Gastrocnemius medialis (tissue), 4 donors: ENCODE data around the gene OBI1. TPM values are rescaled to one million over a fixed set of nuclear protein-coding genes. Genes with fewer than 3 reads are reported as not detected.
A peak's percentile ranks its signal among the peaks of the same experiment; 100 is the strongest.

Experiments used
- ATAC-seq, 2 donors: fragments of 150-250 bp; one replicate each; pipeline ENCODE4 v1.9.1; 2016
- DNase-seq, 2 donors: peaks; one replicate each; pipeline ENCODE4 v3.0.0-alpha.2; 2019
- H3K27ac ChIP-seq, 4 donors: fragments of 200-600 bp; sonication (generic); 1 replicate in 1 of 4; 2 replicates in 3 of 4; pipeline ENCODE4 v1.5.1; 2016 to 2018; ENCODE audit warnings: mild to moderate bottlenecking in 2 of 4, moderate library complexity in 1 of 4
- H3K27me3 ChIP-seq, 3 donors: fragments of 200-600 bp; sonication (generic) in 2 of 3; 1 replicate in 1 of 3; 2 replicates in 2 of 3; pipeline versions ENCODE4 v1.5.1 to v1.6.0; 2016 to 2019; ENCODE audit warnings: mild to moderate bottlenecking in 1 of 3, moderate library complexity in 1 of 3
- H3K36me3 ChIP-seq, 2 donors: fragments of 200-600 bp; sonication (generic) in 1 of 2; one replicate each; pipeline ENCODE4 v1.5.1; 2017 to 2018
- H3K4me1 ChIP-seq, 2 donors: fragments of 200-600 bp; sonication (generic) in 1 of 2; one replicate each; pipeline ENCODE4 v1.5.1; 2016 to 2017; ENCODE audit warnings: mild to moderate bottlenecking in 2 of 2
- H3K4me3 ChIP-seq, 4 donors: fragments of 200-600 bp; sonication (generic) in 3 of 4; 1 replicate in 1 of 4; 2 replicates in 3 of 4; pipeline ENCODE4 v1.5.1; 2016 to 2019; ENCODE audit warnings: mild to moderate bottlenecking in 2 of 4
- H3K9me3 ChIP-seq, 3 donors: fragments of 200-600 bp; sonication (generic) in 2 of 3; 1 replicate in 1 of 3; 2 replicates in 2 of 3; pipeline ENCODE4 v1.5.1; 2016 to 2019
- POLR2A ChIP-seq, 2 donors: fragments of 450-650 bp; IDR thresholded peaks; one replicate each; pipeline ENCODE4 v1.6.1; 2017; ENCODE audit warnings: antibody characterized with exemption in 2 of 2, mild to moderate bottlenecking in 2 of 2, moderate library complexity in 2 of 2
- in situ Hi-C, 4 donors: fragments of 200-750 bp; cut with MboI; loops; one replicate each; pipeline versions ENCODE4 v1.15.0 to v1.8.0; 2017; ENCODE audit warnings: low sequenced_read_pairs in 4 of 4
- intact Hi-C: fragments of 100-400 bp; cut with DNase I; formaldehyde crosslinking; loops from one replicate; pipeline ENCODE4 v1.15.1; 2023; ENCODE audit warnings: low total_unique reads
- total RNA-seq, 4 donors: library from RNA; depleted of rRNA; stranded (reverse); fragments of >200 nt; gene quantifications; one replicate each; pipeline versions ENCODE4 v1.1.0 to v1.2.3, GENCODE V29; 2016
- TF ChIP-seq, protein P1 (sequence below), 5 experiments: fragments of 450-650 bp in 3 of 5; fragments of 200-600 bp in 2 of 5; sonication (generic) in 2 of 5; IDR thresholded peaks in 4 of 5; conservative IDR thresholded peaks in 1 of 5; 1 replicate in 4 of 5; 2 replicates in 1 of 5; pipeline ENCODE4 v1.5.1; 2016 to 2019; ENCODE audit warnings: antibody characterized with exemption in 5 of 5, mild to moderate bottlenecking in 3 of 5, moderate library complexity in 3 of 5

The OBI1 gene
- total RNA-seq, 4 donors from 2014 or later = 4.8 to 6.7 (median 5.8) TPM

DNA sequence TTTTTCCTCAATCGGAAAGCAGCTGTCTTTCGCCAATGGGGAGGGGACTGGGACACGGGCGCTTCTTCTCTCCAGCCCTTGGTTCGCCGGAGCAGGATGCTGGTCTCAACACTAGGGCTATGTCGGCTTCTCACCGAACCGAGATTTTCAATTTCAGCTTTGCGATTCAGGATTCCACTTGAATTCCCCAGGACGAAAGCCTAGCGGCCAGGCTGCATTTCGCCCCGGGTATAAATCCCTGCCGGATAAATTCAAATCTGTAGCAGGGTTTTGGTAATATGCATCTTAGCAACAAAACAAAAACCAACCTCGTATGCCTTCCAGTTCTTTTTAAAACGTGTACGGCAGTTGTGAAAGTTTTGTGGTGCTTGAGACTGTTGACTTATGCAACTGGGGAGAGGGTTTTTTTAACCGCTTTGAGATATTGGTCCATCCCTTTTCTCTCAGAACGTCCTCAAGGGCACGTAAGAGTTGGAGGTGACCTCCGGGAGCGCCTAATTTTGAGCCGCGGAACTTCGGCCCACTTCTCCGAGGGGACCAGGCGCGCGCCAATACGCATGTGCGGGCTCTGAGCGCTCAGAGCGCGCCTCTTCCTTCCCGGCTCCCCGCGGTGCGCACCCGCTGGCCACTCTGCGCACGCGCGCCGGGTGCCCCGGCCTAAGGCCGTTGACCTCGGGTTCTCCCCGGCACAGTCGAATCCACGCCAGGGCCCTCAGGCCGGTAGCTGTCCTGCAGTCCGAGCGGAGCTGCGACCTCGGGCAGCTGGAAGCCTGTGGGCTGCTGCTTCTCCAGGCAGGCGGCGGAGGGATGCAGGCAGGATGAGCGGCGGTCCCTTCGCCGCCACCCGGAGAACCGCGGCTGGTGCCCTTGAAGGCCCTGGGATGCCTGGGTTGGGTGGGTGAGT is 63.2 kb downstream of the OBI1 start:
- intact Hi-C loops (no loop called here), in situ Hi-C loops (no loop called here)
- DNase-seq (no peak), ATAC-seq (no peak)
- Histone ChIP-seq H3K36me3 (no peaks in the 10 kb centered on the region), H3K4me1 (peaks cover 0 to 14% of the 10 kb centered on the region in 2 donors), H3K27me3 (peaks cover 97 to 100% (median 99%) of the 10 kb centered on the region in 3 donors), H3K9me3 (no peaks in the 10 kb centered on the region), H3K27ac (no peak overlapping the region), H3K4me3 (peak overlapping the region in 3 of 4 donors; percentile 19 to 35 (median 30))
- TF ChIP-seq POLR2A (IDR thresholded peaks at IDR 0.05) = no peak
- TF ChIP-seq, protein P1, sequence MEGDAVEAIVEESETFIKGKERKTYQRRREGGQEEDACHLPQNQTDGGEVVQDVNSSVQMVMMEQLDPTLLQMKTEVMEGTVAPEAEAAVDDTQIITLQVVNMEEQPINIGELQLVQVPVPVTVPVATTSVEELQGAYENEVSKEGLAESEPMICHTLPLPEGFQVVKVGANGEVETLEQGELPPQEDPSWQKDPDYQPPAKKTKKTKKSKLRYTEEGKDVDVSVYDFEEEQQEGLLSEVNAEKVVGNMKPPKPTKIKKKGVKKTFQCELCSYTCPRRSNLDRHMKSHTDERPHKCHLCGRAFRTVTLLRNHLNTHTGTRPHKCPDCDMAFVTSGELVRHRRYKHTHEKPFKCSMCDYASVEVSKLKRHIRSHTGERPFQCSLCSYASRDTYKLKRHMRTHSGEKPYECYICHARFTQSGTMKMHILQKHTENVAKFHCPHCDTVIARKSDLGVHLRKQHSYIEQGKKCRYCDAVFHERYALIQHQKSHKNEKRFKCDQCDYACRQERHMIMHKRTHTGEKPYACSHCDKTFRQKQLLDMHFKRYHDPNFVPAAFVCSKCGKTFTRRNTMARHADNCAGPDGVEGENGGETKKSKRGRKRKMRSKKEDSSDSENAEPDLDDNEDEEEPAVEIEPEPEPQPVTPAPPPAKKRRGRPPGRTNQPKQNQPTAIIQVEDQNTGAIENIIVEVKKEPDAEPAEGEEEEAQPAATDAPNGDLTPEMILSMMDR (IDR thresholded peaks at IDR 0.05 in 4 of 5, conservative IDR thresholded peaks at IDR 0.05 in 1 of 5) = no peak

- H3K9me3 ChIP-seq = no peaks in the 10 kb centered on the region
- no peak overlapping the region for H3K27ac ChIP-seq
- ATAC-seq (no peak), DNase-seq (no peak)
- H3K4me1 ChIP-seq = peaks cover 0 to 14% of the 10 kb centered on the region in 2 donors
- intact Hi-C loops (no loop called here), in situ Hi-C loops (no loop called here)
- H3K27me3 ChIP-seq = peaks cover 96 to 100% (median 97%) of the 10 kb centered on the region in 3 donors
- no peak overlapping the region for H3K4me3 ChIP-seq
- H3K36me3 ChIP-seq = no peaks in the 10 kb centered on the region
- TF ChIP-seq POLR2A (IDR thresholded peaks at IDR 0.05) = no peak
- TF ChIP-seq, protein P1 (IDR thresholded peaks at IDR 0.05 in 4 of 5, conservative IDR thresholded peaks at IDR 0.05 in 1 of 5) = no peak
Measured at GRCh38 chr13:78594456-78594975, 64.4 kb downstream of the OBI1 start.

DNA sequence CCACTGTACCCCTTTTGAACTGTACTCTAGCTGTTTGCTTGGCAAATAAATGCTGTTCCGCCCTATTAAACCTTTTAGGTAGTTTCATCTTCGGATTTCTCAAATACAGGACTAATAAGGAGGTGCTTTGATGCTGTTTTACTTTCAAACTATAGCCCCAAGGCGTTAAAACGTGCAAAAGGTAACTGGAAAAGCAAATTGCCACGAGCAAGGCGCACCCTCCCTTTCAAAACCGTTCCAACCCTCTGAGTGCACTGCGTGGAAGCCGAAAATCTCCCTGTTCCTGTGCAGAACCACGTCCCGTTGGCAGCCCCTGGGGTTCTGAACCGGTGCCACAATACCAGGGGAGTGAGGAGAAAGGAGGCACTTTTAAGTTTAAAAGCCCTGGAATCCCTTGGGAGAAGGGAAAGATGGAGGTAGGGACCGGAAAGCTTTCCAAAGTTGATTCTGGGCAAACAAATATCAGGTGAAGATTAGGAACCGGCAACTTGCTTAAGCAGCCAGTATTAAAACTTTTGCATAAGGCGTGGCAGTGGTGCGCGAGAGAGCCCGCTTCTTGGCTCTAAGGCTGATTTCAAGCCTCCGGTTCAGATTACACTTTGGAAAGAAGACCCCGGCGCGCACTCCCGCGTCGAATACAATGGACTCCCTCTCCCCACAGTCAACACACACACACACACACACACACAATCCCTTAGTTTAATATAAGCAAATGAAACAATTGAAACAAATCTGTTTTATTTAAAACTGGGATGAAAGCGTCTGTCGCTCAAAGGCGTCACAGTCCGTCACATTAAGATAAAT is 65.1 kb downstream of the OBI1 start:
- intact Hi-C loops (no loop called here), in situ Hi-C loops (no loop called here)
- Histone ChIP-seq H3K4me3 (no peak overlapping the region), H3K9me3 (no peaks in the 10 kb centered on the region), H3K27ac (no peak overlapping the region), H3K4me1 (peaks cover 0 to 14% of the 10 kb centered on the region in 2 donors), H3K27me3 (peaks cover 94 to 100% (median 97%) of the 10 kb centered on the region in 3 donors), H3K36me3 (no peaks in the 10 kb centered on the region)
- TF ChIP-seq, protein P1 (IDR thresholded peaks at IDR 0.05 in 4 of 5, conservative IDR thresholded peaks at IDR 0.05 in 1 of 5) = no peak
- no peak for TF ChIP-seq POLR2A (IDR thresholded peaks at IDR 0.05)
- ATAC-seq (no peak), DNase-seq (no peak)

- H3K27ac ChIP-seq = no peak overlapping the region
- no peak for TF ChIP-seq POLR2A (IDR thresholded peaks at IDR 0.05)
- TF ChIP-seq, protein P1 (IDR thresholded peaks at IDR 0.05 in 4 of 5, conservative IDR thresholded peaks at IDR 0.05 in 1 of 5) = no peak
- no peak overlapping the region for H3K4me3 ChIP-seq
- DNase-seq (no peak), ATAC-seq (no peak)
- H3K27me3 ChIP-seq = peaks cover 94 to 100% (median 94%) of the 10 kb centered on the region in 3 donors
- peaks cover 0 to 14% of the 10 kb centered on the region in 2 donors for H3K4me1 ChIP-seq
- in situ Hi-C loops = no loop called here
- H3K9me3 ChIP-seq = no peaks in the 10 kb centered on the region
- intact Hi-C loops = no loop called here
- H3K36me3 ChIP-seq = no peaks in the 10 kb centered on the region
Measured at GRCh38 chr13:78593129-78593528, 65.8 kb downstream of the OBI1 start.
